Measurements from ENCODE around the gene BUB3. TPM values are rescaled to one million over a fixed set of nuclear protein-coding genes. Genes with fewer than 3 reads are reported as not detected.

Gene BUB3
- total RNA-seq, 1 donor from 2014 or later = 112 TPM

GRCh38 chr10:123141791-123142700 lies 12.2 kb upstream of the BUB3 start:
- DNase-seq = no peak

- no peak for DNase-seq
Observed at GRCh38 chr10:123142701-123143161, 11.5 kb upstream of the BUB3 start.

DNA sequence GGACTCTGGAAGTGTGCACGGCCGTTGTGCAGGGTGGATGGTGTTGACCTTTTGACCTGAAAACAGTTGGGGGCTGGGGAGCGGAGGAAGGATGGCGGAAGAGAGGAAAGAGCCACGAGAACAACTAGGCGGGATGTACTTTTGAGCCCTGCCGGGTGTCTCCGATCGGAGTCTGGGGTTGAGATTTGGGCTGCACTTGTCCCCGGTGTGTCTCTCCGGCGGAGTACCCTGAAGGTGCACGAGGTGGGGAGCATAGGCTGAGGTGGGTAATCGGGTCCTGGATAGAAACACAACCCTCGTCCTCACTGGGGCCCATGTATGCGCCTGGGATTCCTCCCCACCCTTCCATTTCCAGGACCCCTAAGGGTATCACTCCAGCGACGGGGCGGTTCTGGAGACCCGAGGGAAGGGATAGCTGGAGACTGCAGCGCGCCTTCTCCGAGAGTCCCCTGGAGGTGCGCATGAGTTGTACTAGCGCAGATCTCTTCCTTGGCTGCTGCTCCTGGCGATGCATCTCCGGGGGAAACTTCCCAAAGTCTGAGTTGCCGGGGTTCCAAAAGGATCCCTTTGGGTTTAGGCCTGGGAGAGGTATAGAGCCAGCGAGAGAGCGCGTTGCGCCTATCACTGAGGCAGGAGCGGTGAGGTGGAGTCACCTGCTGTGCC lies 10.9 kb upstream of the BUB3 start:
- DNase-seq = no peak

DNA sequence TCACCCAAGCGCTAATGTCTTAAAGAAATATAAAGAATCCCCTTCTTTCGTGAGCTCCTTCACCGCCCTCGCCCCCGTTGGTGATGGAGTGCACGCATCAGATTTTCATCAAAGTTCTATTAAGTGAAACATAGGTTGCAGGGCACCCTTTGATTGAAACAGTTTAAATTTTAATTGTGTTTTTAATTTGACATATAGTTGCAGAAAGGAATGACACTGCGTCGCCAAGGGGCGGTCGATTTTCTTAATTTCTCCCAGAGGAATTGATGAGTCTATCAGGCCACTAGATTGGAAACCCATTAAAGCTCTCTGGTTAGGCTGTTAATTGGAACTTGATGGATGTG lies 10.4 kb upstream of the BUB3 start:
- DNase-seq = no peak

- DNase-seq = no peak
Observed at GRCh38 chr10:123144697-123145541, 9.3 kb upstream of the BUB3 start.

- no peak for DNase-seq
Observed at GRCh38 chr10:123145542-123146012, 8.6 kb upstream of the BUB3 start.

DNA sequence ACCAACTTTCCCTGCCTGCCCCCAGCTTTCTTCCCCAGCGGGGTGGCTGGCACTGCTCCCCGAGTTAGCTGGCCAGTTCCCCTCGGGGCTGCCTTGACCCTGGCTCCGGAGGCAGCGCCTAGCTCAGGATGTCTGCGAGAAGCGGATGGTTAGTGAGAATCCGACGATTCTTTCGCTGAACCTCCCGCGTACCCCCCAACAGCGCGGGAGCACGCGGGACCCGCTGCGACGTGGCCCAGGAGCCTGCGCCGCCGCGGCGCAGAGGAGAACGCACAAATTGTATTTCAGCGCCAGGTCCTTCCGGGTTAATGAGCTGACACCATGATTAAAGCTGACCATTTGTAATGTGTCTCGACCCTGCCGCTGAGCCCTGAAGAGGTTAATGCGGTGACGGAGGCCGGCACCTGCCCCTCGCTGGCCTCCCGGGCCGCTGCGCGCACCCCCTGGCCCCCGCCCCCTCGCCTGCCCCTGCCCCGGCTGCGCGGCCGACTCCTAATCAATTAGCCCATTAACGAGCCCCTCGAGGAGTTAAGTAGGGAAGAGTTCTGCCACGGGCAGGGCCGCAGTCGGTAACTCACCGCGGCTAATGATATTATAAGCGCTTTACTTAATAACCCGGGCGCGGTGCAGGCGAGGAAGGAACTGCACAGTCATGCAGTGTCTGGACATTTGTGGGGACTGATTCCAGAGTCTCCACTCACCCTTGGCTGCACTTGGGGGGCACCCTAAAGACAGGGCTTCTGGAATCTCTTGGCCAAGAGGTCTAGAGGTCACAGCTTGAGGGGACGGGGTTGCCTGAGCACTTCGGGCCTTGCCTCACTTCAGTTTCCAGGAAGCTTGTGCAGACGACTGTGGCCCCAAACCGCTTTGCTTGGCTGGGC lies 7.9 kb upstream of the BUB3 start:
- DNase-seq = no peak

DNA sequence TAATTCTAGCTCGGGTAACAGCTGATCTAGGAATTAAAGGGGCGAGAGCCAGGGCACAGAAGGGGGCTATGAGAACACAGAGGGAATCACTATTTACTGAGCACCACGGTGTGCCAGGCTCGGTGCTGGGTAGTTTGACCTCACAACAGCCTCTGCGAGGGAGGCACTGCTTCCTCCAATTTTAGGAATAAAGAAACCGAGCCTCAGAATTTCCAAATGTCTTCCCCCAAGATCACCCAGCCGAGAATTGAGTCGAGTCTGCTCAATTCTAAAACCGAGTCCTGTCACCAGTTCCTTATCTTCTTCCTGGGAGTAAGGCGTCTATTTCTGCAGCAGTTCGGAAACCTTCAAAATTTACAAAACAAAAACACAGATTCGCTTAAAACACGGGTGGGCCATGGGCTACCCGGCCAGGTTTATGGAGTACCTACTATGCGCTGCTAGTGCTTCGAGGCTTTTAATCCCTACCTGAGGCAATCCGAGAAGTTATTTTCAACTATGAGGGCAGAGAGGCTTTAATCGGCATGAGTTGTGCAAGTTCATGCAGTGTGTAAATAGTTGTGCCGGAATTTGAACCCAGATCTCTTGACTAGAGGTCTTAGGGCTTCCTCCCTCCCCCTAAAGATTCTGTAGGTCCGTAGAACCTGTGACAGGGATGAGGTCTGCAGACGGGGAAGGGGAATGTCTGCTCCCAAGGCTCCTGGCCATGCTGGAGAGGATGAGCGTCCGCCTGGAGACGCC lies 7.1 kb upstream of the BUB3 start:
- DNase-seq = no peak

DNA sequence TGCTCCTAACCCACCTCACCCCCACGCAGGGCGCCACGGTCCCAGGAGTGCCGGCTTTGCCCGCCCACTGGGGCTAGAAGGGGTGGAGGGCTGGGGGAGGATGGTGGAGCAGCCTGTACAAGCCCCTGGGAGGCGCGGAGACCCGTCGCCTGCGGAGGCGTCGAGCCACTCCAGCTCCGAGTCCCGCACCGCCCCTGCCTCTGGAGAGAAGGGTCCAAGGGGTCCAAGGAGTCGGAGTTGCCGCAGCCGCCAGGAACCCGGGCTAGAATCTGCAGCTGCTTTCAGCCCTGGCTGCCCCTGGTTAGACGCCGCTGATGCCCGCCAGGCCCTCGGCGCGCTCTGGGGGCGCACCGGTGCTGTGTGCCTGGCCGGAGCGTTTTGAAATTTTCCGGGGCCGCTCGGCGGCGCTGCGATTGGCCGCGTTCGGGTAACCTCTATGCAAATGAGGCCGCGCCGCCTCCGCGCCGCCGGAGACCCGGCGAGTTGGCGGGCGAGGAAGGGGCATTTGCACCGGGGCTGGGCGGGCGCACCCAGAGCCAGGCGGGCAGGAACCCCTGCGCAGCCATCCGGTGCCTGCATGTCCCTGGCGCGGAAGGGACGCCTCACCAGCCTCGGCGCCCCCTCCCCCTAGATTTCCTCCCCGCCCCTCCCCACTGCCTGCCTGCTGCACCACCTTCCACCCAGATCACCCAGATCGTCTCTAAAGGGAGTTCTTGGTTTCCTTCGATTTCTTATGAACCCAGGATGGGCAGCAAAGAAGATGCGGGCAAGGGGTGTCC lies 6.4 kb upstream of the BUB3 start, which contains the start of gene HMX2:
HMX2 (plus strand) TSS at position 502 of the 779 bp plus-strand sequence; CDS start at position 745, 243 bp downstream.
- DNase-seq = no peak

- no peak for DNase-seq
Observed at GRCh38 chr10:123148414-123149161, 5.6 kb upstream of the BUB3 start.

DNA sequence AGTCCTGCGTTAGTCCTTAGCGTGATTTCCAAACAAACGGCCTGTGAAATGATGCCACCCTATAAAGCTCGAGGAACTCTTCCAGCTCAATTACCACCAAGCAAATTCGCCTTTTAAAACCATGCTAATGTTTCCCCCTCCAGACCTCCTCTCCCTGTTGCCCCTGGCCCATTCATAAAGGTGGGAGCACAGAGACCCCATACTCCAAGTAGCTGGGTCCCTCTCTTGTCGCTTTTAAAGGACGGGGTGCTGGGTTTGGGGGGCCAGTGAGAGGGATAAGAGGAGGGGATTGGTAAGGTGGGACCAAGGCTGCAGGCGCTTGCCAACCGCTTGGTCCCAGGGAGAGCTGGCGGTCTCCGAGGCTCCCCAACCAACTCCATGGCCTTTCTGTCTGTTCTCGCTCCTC lies 5.0 kb upstream of the BUB3 start:
- DNase-seq = no peak

DNA sequence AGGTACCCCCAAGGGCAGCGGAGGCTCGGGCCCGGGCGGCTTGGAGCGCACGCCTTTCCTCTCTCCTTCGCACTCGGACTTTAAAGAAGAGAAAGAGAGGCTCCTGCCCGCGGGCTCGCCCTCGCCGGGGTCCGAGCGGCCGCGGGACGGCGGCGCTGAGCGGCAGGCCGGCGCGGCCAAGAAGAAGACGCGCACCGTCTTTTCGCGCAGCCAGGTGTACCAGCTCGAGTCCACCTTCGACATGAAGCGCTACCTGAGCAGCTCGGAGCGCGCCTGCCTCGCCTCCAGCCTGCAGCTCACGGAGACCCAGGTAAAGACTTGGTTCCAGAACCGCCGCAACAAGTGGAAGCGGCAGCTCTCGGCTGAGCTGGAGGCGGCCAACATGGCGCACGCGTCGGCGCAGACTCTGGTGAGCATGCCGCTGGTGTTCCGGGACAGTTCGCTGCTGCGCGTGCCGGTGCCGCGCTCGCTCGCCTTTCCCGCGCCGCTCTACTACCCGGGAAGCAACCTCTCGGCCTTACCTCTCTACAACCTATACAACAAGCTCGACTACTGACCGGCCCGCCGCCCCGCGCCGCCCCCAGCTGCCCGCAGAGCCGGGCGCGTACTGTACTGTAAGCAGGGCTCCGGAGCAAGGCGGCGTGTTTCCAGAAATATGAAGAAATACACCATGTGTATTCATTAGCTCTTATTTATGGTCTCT lies 4.5 kb upstream of the BUB3 start:
- DNase-seq = no peak

DNA sequence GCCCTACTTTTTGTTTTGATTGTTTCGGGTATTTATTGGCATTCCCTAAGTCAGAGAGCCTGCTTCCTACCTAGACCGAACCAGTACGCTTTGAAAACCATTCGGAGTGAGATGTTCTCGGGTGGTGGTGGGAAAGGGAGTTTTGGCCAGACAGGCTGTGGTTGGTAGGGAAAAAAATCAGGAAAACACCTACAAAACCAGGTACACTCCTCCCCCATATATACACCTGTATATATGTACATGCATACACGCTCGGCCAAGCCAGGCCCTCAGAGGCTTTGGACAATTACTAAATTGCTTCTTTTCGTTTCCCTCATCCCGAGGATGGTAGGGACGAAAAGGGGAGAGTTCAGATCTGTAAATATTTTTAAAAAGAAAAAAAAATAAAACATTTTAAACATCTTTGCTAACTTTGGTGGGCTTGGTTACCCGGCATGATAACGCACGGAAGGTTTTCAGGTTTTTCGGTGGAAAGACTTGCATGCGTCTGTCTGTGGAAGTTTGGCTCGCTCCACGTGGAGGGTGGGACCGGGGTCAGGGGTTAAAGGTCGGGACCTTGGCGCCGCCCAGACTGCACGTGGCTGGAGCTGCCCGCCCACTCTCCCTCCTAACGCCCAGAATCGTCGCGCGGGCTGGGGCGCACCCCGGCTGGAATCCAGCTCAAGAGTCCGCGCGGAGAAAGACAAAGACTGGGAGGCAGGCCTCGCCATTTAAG lies 3.8 kb upstream of the BUB3 start:
- no peak for DNase-seq

GRCh38 chr10:123150986-123151736 lies 3.0 kb upstream of the BUB3 start:
- DNase-seq = no peak

GRCh38 chr10:123151737-123152135 lies 2.5 kb upstream of the BUB3 start:
- DNase-seq = no peak

GRCh38 chr10:123153486-123154091 lies 613 bp upstream of the BUB3 start:
- DNase-seq = no peak

Measured in occipital lobe (tissue), 2 donors.